Spleen (tissue), 11 donors: ENCODE results near the gene CAPZA3. TPM values are rescaled to one million over a fixed set of nuclear protein-coding genes. Genes with fewer than 3 reads are reported as not detected.

Experiments used
- DNase-seq: peaks from one replicate; pipeline ENCODE4 v3.0.0-alpha.2; 2020
- H3K27ac ChIP-seq, 8 donors: fragments of 200-600 bp; sonication (generic) in 7 of 8; 1 replicate in 4 of 8; 2 replicates in 4 of 8; pipeline versions ENCODE4 v1.5.0 to v1.8.0; 2016 to 2021; ENCODE audit warnings: inconsistent platforms in 4 of 8, mild to moderate bottlenecking in 4 of 8, moderate library complexity in 1 of 8
- H3K27me3 ChIP-seq, 7 donors: fragments of 200-600 bp; sonication (generic) in 6 of 7; replicated peaks in 1 of 7; 1 replicate in 4 of 7; 2 replicates in 3 of 7; pipeline versions ENCODE4 v1.5.0 to v1.8.0; 2016 to 2021; ENCODE audit warnings: inconsistent platforms in 3 of 7, mild to moderate bottlenecking in 1 of 7
- H3K36me3 ChIP-seq, 6 donors: fragments of 200-600 bp; sonication (generic) in 5 of 6; 1 replicate in 4 of 6; 2 replicates in 2 of 6; pipeline versions ENCODE4 v1.5.0 to v1.8.0; 2016 to 2021; ENCODE audit warnings: inconsistent platforms in 2 of 6
- H3K4me1 ChIP-seq, 6 donors: fragments of 200-600 bp; sonication (generic) in 5 of 6; 1 replicate in 3 of 6; 2 replicates in 3 of 6; pipeline versions ENCODE4 v1.5.0 to v1.8.0; 2016 to 2021; ENCODE audit warnings: inconsistent platforms in 3 of 6
- H3K4me3 ChIP-seq, 8 donors: fragments of 200-600 bp; sonication (generic) in 7 of 8; 1 replicate in 4 of 8; 2 replicates in 4 of 8; pipeline versions ENCODE4 v1.5.0 to v1.8.0; 2016 to 2021; ENCODE audit warnings: inconsistent platforms in 4 of 8, mild to moderate bottlenecking in 4 of 8, moderate library complexity in 2 of 8
- H3K9me3 ChIP-seq, 8 donors: fragments of 200-600 bp; sonication (generic) in 7 of 8; 1 replicate in 4 of 8; 2 replicates in 4 of 8; pipeline versions ENCODE4 v1.5.0 to v1.8.0; 2016 to 2021; ENCODE audit warnings: inconsistent platforms in 4 of 8
- CTCF ChIP-seq, 11 experiments: fragments of 200-600 bp in 7 of 11; fragments of 450-650 bp in 4 of 11; sonication (generic) in 4 of 11; IDR thresholded peaks in 8 of 11; conservative IDR thresholded peaks in 3 of 11; 1 replicate in 7 of 11; 2 replicates in 4 of 11; pipeline versions ENCODE4 v1.4.0 to v1.8.0; 2016 to 2021; ENCODE audit warnings: antibody characterized with exemption in 11 of 11, inconsistent platforms in 4 of 11, mild to moderate bottlenecking in 1 of 11
- POLR2A ChIP-seq, 3 donors: fragments of 450-650 bp; IDR thresholded peaks; one replicate each; pipeline ENCODE4 v1.5.1; 2017; ENCODE audit warnings: antibody characterized with exemption in 3 of 3, mild to moderate bottlenecking in 1 of 3
- POLR2AphosphoS5 ChIP-seq, 3 donors: sonication (generic); formaldehyde crosslinking; IDR thresholded peaks; one replicate each; pipeline ENCODE4 v1.5.1; 2017; ENCODE audit warnings: antibody characterized with exemption in 3 of 3
- WGBS, 5 donors: extraction: QIAGEN DNeasy Blood & Tissue Kit in 3 of 5; methylation state at CpG; one replicate each; pipeline versions ENCODE4 v1.1.5 to v1.1.7; 2013 to 2018; 5-methylcytosine and 5-hydroxymethylcytosine counted together
- intact Hi-C: fragments of 100-400 bp; cut with DNase I; formaldehyde crosslinking; loops from one replicate; pipeline ENCODE4 v1.15.0; 2023; ENCODE audit warnings: low total_unique reads
- polyA plus RNA-seq, 3 donors: library from polyadenylated mRNA; stranded (reverse); fragments of 200-250 nt; gene quantifications; one replicate each; pipeline ENCODE4 v1.2.1, GENCODE V29; 2013
- total RNA-seq, 7 donors: library from RNA; depleted of rRNA in 3 of 7; stranded (reverse); fragments of >200 nt in 3 of 7; fragmentation: NEBNext Ultra II Directional in 4 of 7; extraction: Animal tissue kit (Norgen Biotek cat#: 25700) in 4 of 7; gene quantifications; one replicate each; pipeline versions ENCODE4 v1.1.0 to v1.2.1, GENCODE V29; 2016 to 2021
- donor health status: healthy with polysubstance abuse.
- donor health status: DM: no; HTN: no; CAD: no; lungs with moderate emphysema.
- donor health status: DM: no; HTN: no; CAD: no.
- donor health status: Bipolar disorder and iron deficiency.
- donor health status: healthy.
- donor health status: DM: no; HTN: no; CAD: no.
- donor health status: DM: yes; HTN: yes; CAD: no.

The CAPZA3 gene
- total and polyA plus RNA-seq, 10 donors, result not detected

- intact Hi-C loops, result no loop called here
- DNase-seq, result no peak
- Histone ChIP-seq H3K4me1 (no peaks in the 10 kb centered on the region), H3K27ac (no peak overlapping the region), H3K4me3 (no peak overlapping the region), H3K36me3 (no peaks in the 10 kb centered on the region), H3K27me3 (no peaks in the 10 kb centered on the region), H3K9me3 (no peaks in the 10 kb centered on the region)
- TF ChIP-seq POLR2A (IDR thresholded peaks at IDR 0.05), result no peak
- no peak for TF ChIP-seq CTCF (IDR thresholded peaks at IDR 0.05 in 8 of 11, conservative IDR thresholded peaks at IDR 0.05 in 3 of 11)
- no peak for TF ChIP-seq POLR2AphosphoS5 (IDR thresholded peaks at IDR 0.05)
Observed at GRCh38 chr12:18720690-18721089, 17.2 kb upstream of the CAPZA3 start.

GRCh38 chr12:18721452-18721851 lies 16.5 kb upstream of the CAPZA3 start:
- TF ChIP-seq CTCF (IDR thresholded peaks at IDR 0.05 in 8 of 11, conservative IDR thresholded peaks at IDR 0.05 in 3 of 11) (no peak), POLR2AphosphoS5 (IDR thresholded peaks at IDR 0.05) (no peak), POLR2A (IDR thresholded peaks at IDR 0.05) (no peak)
- WGBS, 5 donors, result 72 to 87% (median 81%) methylated on average over 1 of the region's 1 CpG
- no peaks in the 10 kb centered on the region for H3K27me3 ChIP-seq
- intact Hi-C loops, result no loop called here
- DNase-seq, result no peak
- H3K27ac ChIP-seq, result no peak overlapping the region
- no peaks in the 10 kb centered on the region for H3K36me3 ChIP-seq
- H3K4me1 ChIP-seq, result no peaks in the 10 kb centered on the region
- H3K9me3 ChIP-seq, result no peaks in the 10 kb centered on the region
- H3K4me3 ChIP-seq, result no peak overlapping the region

GRCh38 chr12:18723752-18724151 lies 14.2 kb upstream of the CAPZA3 start:
- no peaks in the 10 kb centered on the region for H3K9me3 ChIP-seq
- H3K27me3 ChIP-seq, result no peaks in the 10 kb centered on the region
- no peaks in the 10 kb centered on the region for H3K4me1 ChIP-seq
- DNase-seq, result no peak
- H3K27ac ChIP-seq, result no peak overlapping the region
- no peak for TF ChIP-seq POLR2AphosphoS5 (IDR thresholded peaks at IDR 0.05)
- TF ChIP-seq POLR2A (IDR thresholded peaks at IDR 0.05), result no peak
- TF ChIP-seq CTCF (IDR thresholded peaks at IDR 0.05 in 8 of 11, conservative IDR thresholded peaks at IDR 0.05 in 3 of 11), result no peak
- H3K36me3 ChIP-seq, result no peaks in the 10 kb centered on the region
- intact Hi-C loops, result no loop called here
- H3K4me3 ChIP-seq, result no peak overlapping the region
- 94 to 99% (median 97%) methylated on average over 2 of the region's 2 CpGs for WGBS, 5 donors

- no peaks in the 10 kb centered on the region for H3K4me1 ChIP-seq
- no peak for DNase-seq
- no peak overlapping the region for H3K27ac ChIP-seq
- no peak overlapping the region for H3K4me3 ChIP-seq
- TF ChIP-seq CTCF (IDR thresholded peaks at IDR 0.05 in 8 of 11, conservative IDR thresholded peaks at IDR 0.05 in 3 of 11), result no peak
- peaks cover 0 to 31% (median 22%) of the 10 kb centered on the region in 8 donors for H3K9me3 ChIP-seq
- 73 to 90% (median 81%) methylated on average over 5 of the region's 5 CpGs for WGBS, 5 donors
- intact Hi-C loops, result no loop called here
- no peaks in the 10 kb centered on the region for H3K27me3 ChIP-seq
- H3K36me3 ChIP-seq, result no peaks in the 10 kb centered on the region
Observed at GRCh38 chr12:18731156-18731555, 6.8 kb upstream of the CAPZA3 start.
